MG63 (cell line): Measurements from ENCODE around the gene COX8C. TPM values are rescaled to one million over a fixed set of nuclear protein-coding genes. Genes with fewer than 3 reads are reported as not detected.

ENCODE experiments used
- total RNA-seq: library from RNA; depleted of rRNA; stranded (reverse); fragments of >200 nt; shearing (Covaris generic); gene quantifications from 2 replicates; pipeline ENCODE4 v1.2.3, GENCODE V29; 2014; ENCODE audit warnings: low replicate concordance; rRNA removed

COX8C gene
- total RNA-seq, 1 experiment from 2014 or later = not detected

Other genes starting within 250 kb of the COX8C start
- 37.7 and 39.9 TPM in 2 replicates for gene ITPK1, start 231.3 kb upstream of the COX8C start, total RNA-seq
- 8.5 and 13.3 TPM in 2 replicates for gene MOAP1, start 162.3 kb upstream of the COX8C start, total RNA-seq
- 4.4 and 7.0 TPM in 2 replicates for gene LYSET, start 161.9 kb upstream of the COX8C start, total RNA-seq
- gene GON7, start 140.1 kb upstream of the COX8C start, total RNA-seq = 3.8 and 6.0 TPM in 2 replicates
- gene UBR7, start 139.9 kb upstream of the COX8C start, total RNA-seq = 18.5 and 25.0 TPM in 2 replicates
- 4.8 and 8.6 TPM in 2 replicates for gene BTBD7, start 14.1 kb upstream of the COX8C start, total RNA-seq
- gene UNC79, start 83.8 kb downstream of the COX8C start, total RNA-seq = not detected in 2 replicates